Kidney glomerular epithelial cell (primary cell): Measurements from ENCODE around the gene BRAT1.

Experiments
- DNase-seq: peaks from one replicate; lab custom pipeline; 2025; lab: John Stamatoyannopoulos, UW

Gene BRAT1

GRCh38 chr7:2523461-2523936 is 31.8 kb downstream of the BRAT1 start:
- no peak for DNase-seq

GRCh38 chr7:2522780-2523433 is 32.4 kb downstream of the BRAT1 start:
- DNase-seq = peak; percentile 63

GRCh38 chr7:2521952-2522591 is 33.3 kb downstream of the BRAT1 start:
- DNase-seq = no peak

- DNase-seq = no peak
Observed at GRCh38 chr7:2521341-2521745, 34.0 kb downstream of the BRAT1 start.

GRCh38 chr7:2520761-2521290 is 34.5 kb downstream of the BRAT1 start:
- no peak for DNase-seq

DNA sequence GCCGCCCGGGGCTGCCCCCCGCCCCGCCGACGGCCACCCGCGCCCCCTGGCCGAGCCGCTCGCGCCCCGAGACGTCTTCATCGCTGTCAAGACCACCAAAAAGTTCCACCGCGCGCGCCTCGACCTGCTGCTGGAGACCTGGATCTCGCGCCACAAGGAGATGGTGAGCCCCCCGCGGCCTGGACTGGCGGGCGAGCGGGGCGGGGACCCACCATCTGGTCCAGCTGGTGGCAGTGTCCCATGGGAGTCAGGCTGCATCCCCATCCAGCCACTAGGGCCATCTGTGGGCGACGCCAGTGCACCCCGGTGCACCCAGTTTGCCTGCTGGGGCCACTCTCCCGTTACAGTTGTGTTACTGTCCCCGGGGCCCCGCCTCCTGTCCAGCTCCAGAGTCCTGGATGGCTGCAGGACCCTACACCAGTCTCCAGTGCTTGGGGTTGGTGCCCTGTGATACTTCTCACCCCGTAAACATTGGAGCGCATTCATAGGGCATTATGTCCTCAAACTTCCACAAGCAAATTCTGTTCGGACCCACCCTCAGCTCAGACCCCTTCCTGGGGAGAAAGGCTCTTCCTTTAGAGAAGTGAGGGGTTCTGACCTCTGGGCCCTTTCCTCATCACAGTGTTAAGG is 35.1 kb downstream of the BRAT1 start:
- no peak for DNase-seq

DNA sequence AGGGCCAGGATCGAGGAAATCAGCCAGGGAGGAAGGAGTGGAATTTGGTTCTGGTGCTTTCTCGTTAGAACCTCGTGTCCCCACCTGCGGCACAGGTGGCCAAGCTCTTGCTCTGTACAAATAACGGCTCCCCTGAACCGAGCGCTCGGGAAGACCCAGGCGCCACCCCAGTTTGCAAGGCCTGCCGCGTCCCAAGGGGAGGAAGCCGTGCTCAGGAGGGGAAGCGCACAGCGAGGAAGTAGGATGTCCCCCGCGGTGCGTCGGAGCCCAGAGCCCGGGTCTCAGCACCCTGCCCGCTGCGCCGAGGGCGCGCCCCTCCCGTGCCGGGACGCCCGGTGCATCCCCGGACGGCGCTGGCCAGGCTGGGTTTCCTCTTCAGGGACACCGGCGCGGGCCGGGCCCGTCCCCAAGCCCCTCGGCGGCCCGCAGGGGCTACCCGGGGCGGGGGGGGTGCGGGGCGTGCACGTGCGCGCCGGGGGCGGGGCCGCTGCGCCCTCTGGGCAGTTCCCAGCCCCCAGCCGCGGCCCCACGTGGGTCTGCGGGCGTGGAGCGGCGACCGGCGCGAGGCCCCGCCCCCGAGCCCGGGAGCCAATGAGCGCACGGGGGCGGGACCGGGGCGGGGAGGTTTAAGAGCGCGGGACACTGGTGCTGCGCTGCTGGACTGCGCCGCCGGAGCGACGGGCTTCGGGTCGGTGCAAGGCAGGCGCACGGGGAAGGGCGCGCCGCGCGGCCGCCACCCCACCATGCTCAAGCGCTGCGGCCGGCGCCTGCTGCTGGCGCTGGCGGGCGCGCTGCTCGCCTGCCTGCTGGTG is 36.0 kb downstream of the BRAT1 start, which contains the start of gene LFNG:
TSS of gene LFNG (plus strand) at position 656 of the 812 bp plus-strand sequence. CDS start at position 744, 88 bp downstream.
- DNase-seq = peak; percentile 75

DNA sequence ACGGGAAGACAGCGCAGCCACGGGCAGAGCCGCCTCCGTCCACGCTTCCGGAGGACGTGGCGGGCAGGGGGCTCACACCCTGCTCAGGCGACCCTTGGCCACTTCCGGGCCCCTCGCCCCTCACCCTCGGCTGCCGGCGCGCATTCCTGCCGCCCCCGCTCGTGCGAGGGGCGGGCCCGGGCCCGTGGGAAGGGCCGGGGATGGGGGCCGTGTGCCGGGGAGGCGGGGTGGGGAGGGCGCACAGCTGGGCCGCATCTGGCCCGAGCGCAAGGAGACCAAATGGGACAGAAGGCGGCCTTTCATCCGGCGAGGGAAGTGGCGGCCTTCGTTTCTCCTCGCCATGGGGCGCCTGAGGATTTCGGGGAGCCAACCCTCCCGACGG is 36.6 kb downstream of the BRAT1 start:
- DNase-seq = no peak

DNA sequence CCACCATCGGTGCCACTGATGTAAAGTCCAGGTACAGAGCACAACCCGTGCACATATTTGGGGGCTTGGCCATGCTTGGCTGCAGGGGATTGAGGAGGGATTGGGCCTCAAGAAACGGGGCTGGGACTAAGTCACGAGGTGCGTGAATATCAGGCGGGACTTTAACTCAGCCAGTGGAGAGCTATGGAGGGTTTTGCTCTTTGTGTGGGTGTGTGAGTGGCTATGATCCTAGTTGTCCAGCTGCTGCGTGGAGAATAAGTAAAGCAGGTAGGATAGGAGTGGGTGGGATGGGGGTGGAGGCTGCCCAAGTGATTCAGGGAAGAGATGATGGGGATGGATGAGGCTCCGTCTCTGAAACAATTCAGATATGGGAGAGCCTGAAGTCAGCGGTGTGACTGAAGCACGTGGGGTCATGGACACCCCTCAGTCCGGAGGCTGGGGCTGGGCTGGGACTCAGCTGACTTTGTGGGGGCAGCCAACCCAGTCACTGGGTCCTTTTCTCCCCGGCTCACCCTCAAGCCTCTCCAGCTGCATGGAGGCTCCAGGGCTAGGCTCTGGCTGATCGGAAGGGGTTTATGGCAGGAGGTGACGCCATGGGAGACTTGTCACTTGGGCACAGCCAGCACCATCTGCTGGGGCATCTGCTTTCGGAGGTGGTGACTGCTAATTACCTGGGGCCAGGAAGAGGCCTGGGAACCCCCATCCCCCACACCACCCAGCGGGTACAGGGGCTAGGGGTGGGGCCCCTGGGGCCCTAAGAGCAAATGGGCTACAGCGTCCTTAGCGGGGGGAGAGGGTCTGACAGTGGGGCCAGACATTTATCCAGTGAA is 37.4 kb downstream of the BRAT1 start:
- DNase-seq = peak; percentile 39

DNA sequence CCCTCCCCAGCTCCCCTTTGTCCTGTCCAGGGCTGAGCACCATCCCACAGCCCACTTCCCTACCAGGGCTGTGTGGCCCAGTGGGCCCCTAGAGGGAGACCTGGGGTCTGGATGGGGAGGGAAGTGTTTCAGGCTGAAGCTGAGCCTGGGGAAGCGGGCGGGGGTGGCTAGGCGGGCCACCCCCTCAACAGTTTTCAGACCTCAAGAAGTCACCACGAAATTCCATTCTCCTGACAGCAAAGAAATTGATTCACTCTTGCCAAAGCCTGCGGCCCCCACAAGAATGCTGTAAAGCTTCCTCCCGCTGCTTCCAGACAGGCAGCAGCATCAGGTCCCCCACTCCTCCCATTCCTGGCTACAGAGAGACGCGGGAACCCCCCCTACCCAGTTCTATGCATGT is 38.3 kb downstream of the BRAT1 start:
- DNase-seq = peak; percentile 94

GRCh38 chr7:2516194-2516555 is 39.1 kb downstream of the BRAT1 start:
- peak; percentile 90 for DNase-seq

DNA sequence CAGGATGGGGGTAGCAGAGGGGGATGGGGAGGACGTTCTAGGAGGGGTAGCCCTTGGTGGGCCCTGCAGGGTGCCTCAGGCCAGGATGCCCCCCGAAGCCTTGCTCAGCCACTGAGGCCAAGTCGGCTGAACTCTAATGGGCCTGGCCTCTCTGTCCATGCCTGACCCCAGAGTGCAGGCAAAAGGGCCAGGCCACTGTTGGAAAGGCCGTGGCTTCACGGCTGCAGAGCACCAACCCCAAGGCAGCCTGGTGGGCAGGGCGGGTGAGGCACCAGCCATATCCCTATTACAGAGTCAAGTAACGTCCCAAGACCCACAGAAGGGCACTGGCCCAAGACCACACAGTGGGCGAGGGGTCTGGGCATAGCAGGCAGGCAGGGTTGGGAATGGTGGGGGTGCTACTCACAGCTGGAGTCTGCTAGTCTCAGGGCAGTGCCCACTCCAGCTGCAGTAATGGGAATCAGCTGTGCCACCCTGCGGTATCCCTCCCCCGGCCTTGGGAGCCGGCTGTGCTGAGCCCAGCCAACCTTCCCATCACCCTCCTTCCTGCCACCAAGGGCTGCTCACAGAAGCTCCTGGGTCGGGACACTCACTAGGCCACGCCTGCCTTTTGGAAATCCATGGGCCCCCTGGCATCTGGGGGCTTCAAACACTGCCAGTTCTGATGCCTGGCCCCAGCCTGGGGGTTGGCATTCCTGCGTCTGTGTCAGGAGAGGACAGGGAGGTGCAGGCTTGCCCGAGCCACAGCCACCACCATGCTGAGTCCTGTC is 39.7 kb downstream of the BRAT1 start:
- DNase-seq = peak; percentile 82

GRCh38 chr7:2514473-2515423 is 40.6 kb downstream of the BRAT1 start:
- no peak for DNase-seq

DNA sequence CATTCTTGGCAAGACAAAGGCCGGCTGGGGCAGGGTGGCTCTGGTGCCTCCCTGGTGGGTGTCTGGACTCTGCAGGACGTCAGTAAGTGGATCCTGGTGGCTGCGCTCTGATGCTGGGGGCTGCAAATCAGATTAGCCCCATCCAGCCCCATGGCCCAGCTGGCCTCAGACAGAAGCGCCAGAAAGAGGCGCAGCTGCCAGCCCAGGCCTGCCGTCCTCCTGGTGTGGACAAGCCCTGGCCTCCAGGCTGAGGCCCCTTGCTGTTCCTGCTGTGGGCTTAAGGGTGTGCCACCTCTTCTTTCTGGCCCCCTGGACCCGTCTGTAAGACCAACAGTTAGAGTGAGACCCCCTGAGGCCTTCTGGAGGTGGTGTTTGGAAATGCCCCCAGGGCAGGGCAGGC is 41.6 kb downstream of the BRAT1 start:
- DNase-seq = no peak

GRCh38 chr7:2512713-2513112 is 42.6 kb downstream of the BRAT1 start:
- DNase-seq = no peak

DNA sequence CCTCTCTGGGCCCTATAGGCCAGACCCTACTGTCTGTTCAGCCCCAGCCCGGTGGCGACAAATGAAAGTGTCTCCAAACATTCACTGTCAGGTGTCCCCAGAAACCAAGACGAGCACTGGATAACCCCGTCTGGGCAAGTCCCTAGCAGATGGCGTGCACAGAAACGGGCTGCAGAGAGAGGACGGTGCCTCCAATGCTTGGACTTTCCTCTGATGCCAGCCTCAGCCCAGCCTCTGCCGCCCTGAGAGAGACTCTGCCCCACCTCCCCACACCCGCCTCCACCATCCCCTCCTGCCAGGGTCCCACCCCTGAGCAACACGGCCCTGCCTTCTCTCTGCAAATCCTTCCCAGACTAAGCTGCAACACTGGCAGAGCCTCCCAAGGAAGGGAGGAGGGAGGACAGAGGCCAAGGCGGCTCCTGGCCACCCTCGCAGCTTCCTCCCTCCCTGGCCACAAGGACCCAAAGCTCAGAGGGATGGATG is 43.1 kb downstream of the BRAT1 start:
- DNase-seq = no peak

- no peak for DNase-seq
Observed at GRCh38 chr7:2511769-2512168, 43.6 kb downstream of the BRAT1 start.

- DNase-seq = no peak
Observed at GRCh38 chr7:2510909-2511768, 44.2 kb downstream of the BRAT1 start.
